SK-N-MC (cell line): ENCODE data around the gene DCAF8.

Experiments used
- DNase-seq: peaks from one replicate; pipeline ENCODE4 v3.0.0-alpha.2; 2011; ENCODE audit warnings: low read depth, low spot score
- H3K27ac ChIP-seq: fragments of 200-600 bp; sonication (generic); 2 replicates; pipeline ENCODE4 v1.5.1; 2016; ENCODE audit warnings: mixed run types
- H3K36me3 ChIP-seq: fragments of 200-600 bp; sonication (generic); 2 replicates; pipeline ENCODE4 v1.6.1; 2017; ENCODE audit warnings: antibody characterized with exemption, low read length, mixed read lengths; ENCODE audit not compliant: insufficient read depth
- H3K4me3 ChIP-seq: fragments of 200-600 bp; sonication (generic); 2 replicates; pipeline ENCODE4 v1.5.1; 2016
- H3K9ac ChIP-seq: fragments of 200-600 bp; sonication (generic); 2 replicates; pipeline ENCODE4 v1.8.0; 2017; ENCODE audit warnings: mixed run types, mixed read lengths; ENCODE audit not compliant: insufficient read length
- H3K9me3 ChIP-seq: fragments of 200-600 bp; sonication (generic); 2 replicates; pipeline ENCODE4 v1.6.1; 2017; ENCODE audit warnings: low read depth, mild to moderate bottlenecking, antibody characterized with exemption, low read length, moderate library complexity, mixed read lengths
- EZH2 ChIP-seq: fragments of 200-600 bp; sonication (generic); IDR thresholded peaks from one replicate; pipeline ENCODE4 v1.6.1; 2017; ENCODE audit warnings: antibody characterized with exemption
- FOXP2 ChIP-seq: optimal IDR thresholded peaks from 2 replicates; pipeline ENCODE3; 2011; ENCODE audit warnings: mild to moderate bottlenecking, moderate library complexity; ENCODE audit not compliant: insufficient read depth; ENCODE audit errors: extremely low read length, control extremely low read depth
- POLR2AphosphoS5 ChIP-seq: IDR thresholded peaks from 2 replicates; pipeline ENCODE4 v1.6.1; 2012; ENCODE audit warnings: mild to moderate bottlenecking, low read depth, low read length, borderline replicate concordance

Gene DCAF8

DNA sequence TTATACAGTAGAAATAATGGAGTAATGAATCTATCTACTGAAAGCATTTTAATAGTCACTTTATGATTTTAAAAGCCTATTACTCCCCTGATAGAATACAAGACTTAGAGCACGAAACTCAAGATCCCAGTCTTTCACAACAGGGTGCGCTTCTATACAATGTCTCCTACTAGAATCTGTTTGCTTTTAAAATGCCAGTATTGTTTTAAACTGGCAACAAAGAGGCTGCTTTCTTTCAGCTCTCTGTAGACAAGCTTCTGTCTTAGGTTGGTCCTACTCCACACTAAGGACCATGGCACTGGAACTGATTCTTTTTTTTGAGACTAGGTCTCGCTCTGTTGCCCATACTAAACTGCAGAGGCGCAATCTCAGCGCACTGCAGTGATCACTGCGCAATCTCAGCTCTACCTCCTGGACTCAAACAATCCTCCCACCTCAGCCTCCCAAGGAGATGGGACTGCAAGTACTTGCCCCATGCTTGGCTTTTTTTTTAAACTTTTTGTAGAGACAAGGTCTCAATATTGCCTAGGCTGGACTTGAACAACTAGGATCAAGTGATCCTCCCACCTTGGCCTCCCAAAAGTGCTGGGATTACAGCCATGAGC is 4.8 kb downstream of the DCAF8 start:
- Histone ChIP-seq H3K36me3 (no peaks in the 10 kb centered on the region; the same call in 1 of the 2 replicates), H3K27ac (no peak overlapping the region), H3K4me3 (no peak overlapping the region), H3K9me3 (no peaks in the 10 kb centered on the region), H3K9ac (peak overlapping the region; percentile 25)
- no peak for DNase-seq
- no peak for TF ChIP-seq EZH2
- no peak for TF ChIP-seq POLR2AphosphoS5
- TF ChIP-seq FOXP2, result no peak

DNA sequence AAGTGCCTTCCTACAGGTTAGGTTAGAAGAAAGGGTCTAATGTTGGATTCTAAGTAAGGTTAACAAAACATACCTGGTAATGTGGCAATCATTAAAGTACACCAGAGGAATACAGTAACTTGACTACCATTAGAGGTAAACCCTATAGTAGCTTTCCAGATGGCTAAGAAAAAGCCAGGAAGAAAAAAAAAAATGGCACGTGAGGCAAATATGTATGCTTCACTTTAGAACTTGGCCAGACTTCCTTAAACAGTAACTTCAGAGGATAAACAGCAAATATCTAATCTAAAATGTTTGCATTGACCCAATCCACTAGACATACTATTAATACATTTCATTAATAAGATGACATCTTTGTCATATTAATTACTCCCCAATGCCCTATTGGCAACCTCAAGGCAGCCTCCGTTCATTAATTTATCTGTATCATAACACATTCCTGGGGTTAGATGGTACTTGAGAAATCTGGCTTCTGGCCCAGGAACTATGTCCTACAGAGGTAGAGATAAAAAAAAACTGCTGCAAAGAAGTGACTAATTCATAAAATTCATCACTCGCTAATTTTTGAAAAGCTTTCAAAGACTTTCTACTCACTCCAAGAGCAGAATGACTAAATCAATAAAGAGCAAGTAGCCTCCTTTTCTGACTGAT is 5.8 kb downstream of the DCAF8 start:
- Histone ChIP-seq H3K9ac (no peak overlapping the region), H3K36me3 (no peaks in the 10 kb centered on the region; the same call in 1 of the 2 replicates), H3K9me3 (no peaks in the 10 kb centered on the region), H3K27ac (peak overlapping the region; percentile 46; the same call in 1 of the 2 replicates), H3K4me3 (no peak overlapping the region)
- TF ChIP-seq EZH2 (no peak), POLR2AphosphoS5 (no peak), FOXP2 (no peak)
- no peak for DNase-seq

DNA sequence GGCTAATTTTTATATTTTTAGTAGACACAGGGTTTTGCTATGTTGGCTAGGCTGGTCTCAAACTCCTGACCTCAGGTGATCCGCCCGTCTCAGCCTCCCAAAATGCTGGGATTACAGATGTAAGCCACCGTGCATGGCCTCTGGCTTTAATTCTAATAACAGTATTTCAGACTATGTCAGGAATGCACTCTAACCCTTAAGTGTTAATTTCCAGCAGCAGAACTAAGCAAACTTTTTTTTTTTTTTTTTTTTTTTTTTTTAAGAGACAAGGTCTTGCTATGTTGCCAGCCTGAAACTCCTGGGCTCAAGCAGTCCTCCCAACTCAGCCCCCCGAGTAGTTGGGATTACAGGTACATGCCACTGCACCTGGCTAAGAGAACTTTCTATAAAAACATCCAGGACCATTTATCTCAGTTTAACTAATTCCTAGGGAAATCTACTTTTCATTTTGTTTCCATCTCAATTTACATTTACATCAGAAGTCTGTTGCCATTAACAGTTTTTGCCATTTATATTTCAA is 6.5 kb downstream of the DCAF8 start:
- H3K27ac ChIP-seq, result no peak overlapping the region
- H3K36me3 ChIP-seq, result no peaks in the 10 kb centered on the region; the same call in 1 of the 2 replicates
- H3K9ac ChIP-seq, result no peak overlapping the region
- TF ChIP-seq EZH2 (no peak), POLR2AphosphoS5 (no peak), FOXP2 (no peak)
- DNase-seq, result no peak
- H3K9me3 ChIP-seq, result no peaks in the 10 kb centered on the region
- H3K4me3 ChIP-seq, result no peak overlapping the region

DNA sequence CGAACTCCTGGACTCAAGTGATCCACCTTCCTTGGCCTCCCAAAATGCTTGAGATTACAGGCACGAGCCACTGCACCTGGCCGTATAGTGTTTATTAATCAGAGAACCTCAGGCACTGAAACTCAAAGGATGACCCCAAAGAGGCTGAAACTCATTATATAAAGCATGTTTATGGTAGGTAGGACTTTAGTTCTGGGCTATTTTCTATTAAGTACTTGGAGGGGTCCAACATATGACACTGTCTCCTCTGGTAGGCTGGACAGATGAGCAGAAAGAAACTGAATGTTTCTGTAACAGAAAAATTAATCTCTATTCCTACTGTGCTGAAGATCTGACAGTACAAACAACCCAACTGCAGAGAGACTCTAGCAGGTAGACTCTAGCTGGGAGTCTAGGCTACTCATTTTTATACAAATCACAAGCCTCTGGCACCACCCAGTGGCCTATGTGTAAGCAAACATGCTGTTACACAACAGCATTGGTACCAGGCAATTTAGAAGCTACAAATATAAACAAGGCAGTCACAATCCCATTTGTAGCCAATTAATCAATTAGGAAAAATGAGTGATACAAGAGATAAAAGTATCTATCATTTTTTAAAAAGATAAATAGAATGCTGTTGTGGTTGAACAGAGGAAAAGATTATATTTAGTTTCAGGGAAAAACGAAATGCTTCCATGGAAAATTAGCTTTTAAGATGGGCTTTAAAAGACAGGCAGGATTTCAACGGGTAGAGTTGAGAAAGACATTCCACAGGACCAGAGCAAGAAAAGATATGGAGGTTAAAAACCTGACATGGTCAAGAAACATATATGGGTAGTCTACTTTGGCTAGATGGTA is 10.4 kb downstream of the DCAF8 start:
- no peak overlapping the region for H3K4me3 ChIP-seq
- TF ChIP-seq POLR2AphosphoS5 (no peak), FOXP2 (no peak), EZH2 (no peak)
- H3K36me3 ChIP-seq, result no peaks in the 10 kb centered on the region
- H3K27ac ChIP-seq, result no peak overlapping the region
- no peak for DNase-seq
- H3K9me3 ChIP-seq, result no peaks in the 10 kb centered on the region
- H3K9ac ChIP-seq, result no peak overlapping the region

DNA sequence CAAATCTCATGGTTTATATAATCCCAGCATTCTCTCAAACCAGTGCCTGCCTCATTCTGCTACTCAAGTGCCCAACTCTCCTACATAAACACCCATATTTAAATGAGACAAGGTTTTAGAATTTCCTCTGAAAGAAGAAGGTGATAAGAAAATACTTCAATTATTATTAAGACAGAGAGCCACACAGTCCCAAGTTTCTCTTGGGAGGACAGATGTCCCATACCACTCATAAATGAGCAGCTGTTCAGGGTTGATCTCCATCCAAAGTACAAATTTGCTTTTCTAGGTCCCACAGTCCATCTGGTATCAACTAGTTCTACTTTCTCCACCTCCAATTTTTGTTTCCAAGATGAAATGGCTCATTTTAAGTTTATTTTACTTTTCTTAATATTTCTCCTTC is 11.3 kb downstream of the DCAF8 start:
- DNase-seq, result no peak
- H3K27ac ChIP-seq, result no peak overlapping the region
- TF ChIP-seq POLR2AphosphoS5 (no peak), FOXP2 (no peak)
- H3K9me3 ChIP-seq, result no peaks in the 10 kb centered on the region
- no peaks in the 10 kb centered on the region for H3K36me3 ChIP-seq
- no peak overlapping the region for H3K4me3 ChIP-seq
- H3K9ac ChIP-seq, result no peak overlapping the region

DNA sequence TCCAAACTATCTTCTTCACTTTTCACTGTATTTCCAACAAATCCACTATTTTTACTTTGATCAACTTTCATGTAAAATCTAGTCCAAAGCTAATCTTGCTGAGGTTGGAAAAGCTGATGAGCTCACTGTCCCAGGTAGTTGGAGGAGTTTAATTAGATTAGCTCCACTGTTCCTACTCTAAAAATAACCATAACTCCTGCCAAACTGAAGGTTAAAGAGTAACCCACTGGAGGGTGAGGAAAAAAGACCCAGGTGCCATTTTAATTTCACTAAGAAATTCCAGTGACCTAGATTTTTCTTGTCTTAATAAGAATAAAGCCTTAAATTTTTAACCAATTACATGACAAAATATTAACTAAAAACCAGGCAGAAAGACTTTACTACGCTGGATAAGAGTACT is 15.3 kb downstream of the DCAF8 start:
- Histone ChIP-seq H3K36me3 (peaks cover 9% of the 10 kb centered on the region; the same call in 1 of the 2 replicates), H3K27ac (no peak overlapping the region), H3K4me3 (no peak overlapping the region), H3K9ac (no peak overlapping the region), H3K9me3 (no peaks in the 10 kb centered on the region)
- no peak for DNase-seq
- no peak for TF ChIP-seq EZH2
- TF ChIP-seq FOXP2, result no peak
- TF ChIP-seq POLR2AphosphoS5, result no peak

DNA sequence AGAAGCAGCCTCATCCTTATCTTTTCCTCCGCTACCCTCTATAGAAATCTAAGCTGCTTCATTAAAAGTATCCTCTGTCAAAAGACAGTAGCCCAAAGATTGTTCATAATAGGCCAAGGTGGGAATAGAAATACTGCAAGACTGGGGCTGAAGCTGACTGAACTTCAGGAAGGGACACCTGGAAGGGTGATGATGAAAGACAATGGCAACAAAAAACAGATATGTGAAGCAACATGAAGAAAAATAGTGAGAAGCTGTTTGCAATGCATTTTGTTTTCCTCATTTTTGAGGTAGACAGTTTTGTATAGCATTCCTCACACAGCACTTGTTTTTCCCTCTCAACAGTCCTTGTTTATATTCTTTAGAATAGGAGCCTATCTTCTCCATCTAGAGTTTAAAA is 16.9 kb downstream of the DCAF8 start:
- Histone ChIP-seq H3K4me3 (no peak overlapping the region), H3K36me3 (peaks cover 19% of the 10 kb centered on the region), H3K9ac (no peak overlapping the region), H3K27ac (no peak overlapping the region), H3K9me3 (no peaks in the 10 kb centered on the region)
- DNase-seq, result no peak
- TF ChIP-seq POLR2AphosphoS5 (no peak), FOXP2 (no peak), EZH2 (no peak)

DNA sequence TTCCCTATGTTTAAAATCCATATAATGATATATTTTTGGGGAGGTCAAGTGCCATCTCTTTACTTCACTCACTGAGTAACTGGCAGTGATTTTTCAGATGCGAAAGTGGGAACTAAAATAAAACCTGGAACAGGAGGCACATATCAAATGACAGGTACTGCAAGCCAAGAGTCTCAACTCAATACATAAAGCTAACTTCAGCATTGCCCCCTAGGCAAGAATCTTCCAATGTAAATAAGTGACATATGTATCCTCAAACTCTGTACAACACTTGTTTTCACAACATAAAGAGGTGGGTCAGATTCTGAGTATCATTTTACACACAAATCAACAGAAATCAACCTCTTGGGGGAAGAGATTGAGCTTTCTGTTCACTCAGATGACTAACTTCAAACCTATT is 18.1 kb downstream of the DCAF8 start:
- Histone ChIP-seq H3K9ac (no peak overlapping the region), H3K36me3 (peaks cover 31% of the 10 kb centered on the region), H3K4me3 (no peak overlapping the region), H3K9me3 (no peaks in the 10 kb centered on the region), H3K27ac (no peak overlapping the region)
- no peak for DNase-seq
- TF ChIP-seq POLR2AphosphoS5 (no peak), FOXP2 (no peak), EZH2 (no peak)
